OCI-LY7 (cell line): ENCODE measurements around the gene TNFAIP8L1.

Source experiments
- EZH2phosphoT487 ChIP-seq: fragments of 200-600 bp; sonication (generic); IDR thresholded peaks from 2 replicates; pipeline ENCODE4 v1.6.1; 2018; ENCODE audit warnings: low read depth, borderline replicate concordance, mild to moderate bottlenecking, mixed run types, antibody characterized with exemption, low read length, moderate library complexity, mixed read lengths
- TF ChIP-seq, protein P1 (sequence below): fragments of 200-600 bp; sonication (generic); conservative IDR thresholded peaks from 2 replicates; pipeline ENCODE4 v1.5.1; 2014; ENCODE audit warnings: mild to moderate bottlenecking, antibody characterized with exemption, low read length, moderate library complexity, mixed read lengths

DNA sequence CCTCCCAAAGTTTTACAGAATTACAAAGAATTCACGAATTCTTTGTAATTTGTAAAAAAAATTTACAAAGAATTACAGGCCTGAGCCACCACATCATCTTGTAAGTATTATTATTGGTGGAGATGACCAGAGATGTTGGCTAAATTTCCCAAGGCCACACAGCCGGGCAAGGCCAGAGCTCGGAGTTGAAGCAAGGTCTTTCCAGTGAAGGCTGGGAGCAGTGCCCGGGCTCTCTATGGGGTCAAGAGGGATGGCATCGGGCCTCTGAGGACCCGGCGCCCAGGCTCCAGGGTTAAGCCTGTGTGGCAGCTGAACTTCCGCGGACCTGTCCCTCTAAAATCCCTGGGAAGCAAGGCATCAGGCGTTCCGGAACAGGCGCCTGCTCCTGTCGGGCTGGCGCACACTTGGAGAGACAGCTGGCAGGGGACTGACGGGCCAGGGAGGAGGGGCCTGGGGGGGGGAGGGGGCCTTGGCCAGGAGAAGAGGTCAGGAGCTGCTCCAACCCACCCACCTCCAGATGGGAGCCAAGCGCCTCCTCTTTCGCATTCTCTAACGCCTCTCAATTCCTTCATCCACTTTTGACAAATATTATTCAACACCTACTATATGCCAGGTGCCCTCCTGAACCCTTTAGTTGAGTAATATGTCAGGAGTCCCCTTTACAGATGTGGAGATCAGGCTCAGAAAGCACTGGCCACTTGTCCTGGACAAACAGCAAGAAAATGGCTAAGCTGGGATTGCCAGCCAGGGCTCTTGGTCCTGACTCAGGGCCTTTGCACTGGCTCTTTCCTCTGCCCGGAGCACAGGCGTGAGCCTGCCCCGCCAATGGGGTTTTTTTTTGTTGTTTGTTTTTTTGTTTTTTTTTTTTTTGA lies 43.0 kb upstream of the TNFAIP8L1 start:
- TF ChIP-seq, protein P1, sequence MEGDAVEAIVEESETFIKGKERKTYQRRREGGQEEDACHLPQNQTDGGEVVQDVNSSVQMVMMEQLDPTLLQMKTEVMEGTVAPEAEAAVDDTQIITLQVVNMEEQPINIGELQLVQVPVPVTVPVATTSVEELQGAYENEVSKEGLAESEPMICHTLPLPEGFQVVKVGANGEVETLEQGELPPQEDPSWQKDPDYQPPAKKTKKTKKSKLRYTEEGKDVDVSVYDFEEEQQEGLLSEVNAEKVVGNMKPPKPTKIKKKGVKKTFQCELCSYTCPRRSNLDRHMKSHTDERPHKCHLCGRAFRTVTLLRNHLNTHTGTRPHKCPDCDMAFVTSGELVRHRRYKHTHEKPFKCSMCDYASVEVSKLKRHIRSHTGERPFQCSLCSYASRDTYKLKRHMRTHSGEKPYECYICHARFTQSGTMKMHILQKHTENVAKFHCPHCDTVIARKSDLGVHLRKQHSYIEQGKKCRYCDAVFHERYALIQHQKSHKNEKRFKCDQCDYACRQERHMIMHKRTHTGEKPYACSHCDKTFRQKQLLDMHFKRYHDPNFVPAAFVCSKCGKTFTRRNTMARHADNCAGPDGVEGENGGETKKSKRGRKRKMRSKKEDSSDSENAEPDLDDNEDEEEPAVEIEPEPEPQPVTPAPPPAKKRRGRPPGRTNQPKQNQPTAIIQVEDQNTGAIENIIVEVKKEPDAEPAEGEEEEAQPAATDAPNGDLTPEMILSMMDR, result no peak
- no peak for TF ChIP-seq EZH2phosphoT487
